GM12878 (cell line): ENCODE measurements around the gene MEAF6. TPM values are rescaled to one million over a fixed set of nuclear protein-coding genes. Genes with fewer than 3 reads are reported as not detected.

Experiments used
- CBFB ChIP-seq: IDR thresholded peaks from 2 replicates; pipeline ENCODE4 v1.6.1; 2016; ENCODE audit warnings: antibody characterized with exemption, low read depth
- CBX3 ChIP-seq: fragments of 200-600 bp; sonication (generic); IDR thresholded peaks from 2 replicates; pipeline ENCODE4 v1.6.1; 2016; ENCODE audit warnings: low read depth, borderline replicate concordance
- EP300 ChIP-seq, 2 experiments: fragments of 150-350 bp in 1 of 2; IDR thresholded peaks; 2 replicates each; pipeline ENCODE4 v1.6.1; 2011 to 2012; ENCODE audit warnings: low read depth in 2 of 2, low read length in 2 of 2, borderline replicate concordance in 1 of 2, improper control_type of control experiment in 1 of 2, inconsistent platforms in 1 of 2; ENCODE audit not compliant: control insufficient read depth in 1 of 2
- GATAD2B ChIP-seq: fragments of 450-650 bp; conservative IDR thresholded peaks from 2 replicates; pipeline ENCODE4 v1.6.1; 2017; ENCODE audit warnings: low read depth, mild to moderate bottlenecking, moderate library complexity
- IKZF1 ChIP-seq: fragments of 450-650 bp; conservative IDR thresholded peaks from 2 replicates; pipeline ENCODE4 v1.6.1; 2017; ENCODE audit warnings: antibody characterized with exemption, mild to moderate bottlenecking
- MXI1 ChIP-seq: fragments of 150-350 bp; IDR thresholded peaks from 2 replicates; pipeline ENCODE4 v1.6.1; 2011; ENCODE audit warnings: low read depth, mild to moderate bottlenecking, inconsistent platforms, low read length, improper control_type of control experiment
- MYB ChIP-seq: fragments of 150-350 bp; IDR thresholded peaks from 2 replicates; pipeline ENCODE4 v1.6.1; 2014; ENCODE audit warnings: mild to moderate bottlenecking, low read depth, low read length, borderline replicate concordance
- RAD51 ChIP-seq: fragments of 450-650 bp; IDR thresholded peaks from 2 replicates; pipeline ENCODE4 v1.6.1; 2016; ENCODE audit warnings: moderate library complexity, mild to moderate bottlenecking, inconsistent platforms
- SIN3A ChIP-seq: IDR thresholded peaks from 2 replicates; pipeline ENCODE4 v1.6.1; 2012; ENCODE audit warnings: low read depth, low read length, improper control_type of control experiment
- SREBF2 ChIP-seq: IDR thresholded peaks from 2 replicates; pipeline ENCODE4 v1.6.1; 2012; ENCODE audit warnings: mild to moderate bottlenecking, low read length
- STAT1 ChIP-seq: fragments of 450-650 bp; conservative IDR thresholded peaks from 2 replicates; pipeline ENCODE4 v1.6.1; 2014; ENCODE audit warnings: antibody characterized with exemption, mild to moderate bottlenecking
- WRNIP1 ChIP-seq: IDR thresholded peaks from 2 replicates; pipeline ENCODE4 v1.6.1; 2011; ENCODE audit warnings: low read depth, low read length, improper control_type of control experiment, borderline replicate concordance
- ZNF24 ChIP-seq: fragments of 450-650 bp; IDR thresholded peaks from 2 replicates; pipeline ENCODE4 v1.6.1; 2017; ENCODE audit warnings: antibody characterized with exemption, mild to moderate bottlenecking
- polyA plus RNA-seq, 11 experiments: library from polyadenylated mRNA; depleted of rRNA in 4 of 11; unstranded in 6 of 11; stranded (reverse) in 5 of 11; fragments of >200 nt; fragmentation: Nextera tagmentation in 4 of 11; fragmentation: Illumina TruSeq in 1 of 11; extraction: Ambion mirVana in 4 of 11; extraction: Trizol in 1 of 11; gene quantifications; 1 replicate in 1 of 11; 2 replicates in 10 of 11; pipeline versions ENCODE4 v1.2.1 to v1.2.3, GENCODE V29; 2011 to 2016; ENCODE audit warnings: inconsistent platforms in 2 of 11, missing spikeins in 2 of 11, low read depth in 1 of 11
- total RNA-seq, 4 experiments: library from RNA; depleted of rRNA in 3 of 4; stranded (reverse); fragments of >200 nt in 3 of 4; fragmentation: Illumina TruSeq in 1 of 4; extraction: Trizol in 1 of 4; gene quantifications; 2 replicates each; pipeline versions ENCODE4 v1.2.1 to v1.2.3, GENCODE V29; 2013 to 2021
- TF ChIP-seq, protein P1 (sequence below): fragments of 450-650 bp; conservative IDR thresholded peaks from 2 replicates; pipeline ENCODE4 v1.6.1; 2017; ENCODE audit warnings: mild to moderate bottlenecking, moderate library complexity
- TF ChIP-seq, protein P2 (sequence below): fragments of 450-650 bp; IDR thresholded peaks from 2 replicates; pipeline ENCODE4 v1.6.1; 2016; ENCODE audit warnings: mild to moderate bottlenecking
- TF ChIP-seq, protein P3 (sequence below): IDR thresholded peaks from 2 replicates; pipeline ENCODE4 v1.6.1; 2011; ENCODE audit warnings: borderline replicate concordance, low read depth, mild to moderate bottlenecking, moderate library complexity, mixed read lengths, low read length; ENCODE audit not compliant: insufficient read depth; ENCODE audit errors: extremely low read length

MEAF6 gene
- total and polyA plus RNA-seq, 10 of the 15 experiments (the other 5 are each of a cell fraction or from before 2014, with no cell fraction given) = 30.8 to 75.0 (median 58.1) TPM

DNA sequence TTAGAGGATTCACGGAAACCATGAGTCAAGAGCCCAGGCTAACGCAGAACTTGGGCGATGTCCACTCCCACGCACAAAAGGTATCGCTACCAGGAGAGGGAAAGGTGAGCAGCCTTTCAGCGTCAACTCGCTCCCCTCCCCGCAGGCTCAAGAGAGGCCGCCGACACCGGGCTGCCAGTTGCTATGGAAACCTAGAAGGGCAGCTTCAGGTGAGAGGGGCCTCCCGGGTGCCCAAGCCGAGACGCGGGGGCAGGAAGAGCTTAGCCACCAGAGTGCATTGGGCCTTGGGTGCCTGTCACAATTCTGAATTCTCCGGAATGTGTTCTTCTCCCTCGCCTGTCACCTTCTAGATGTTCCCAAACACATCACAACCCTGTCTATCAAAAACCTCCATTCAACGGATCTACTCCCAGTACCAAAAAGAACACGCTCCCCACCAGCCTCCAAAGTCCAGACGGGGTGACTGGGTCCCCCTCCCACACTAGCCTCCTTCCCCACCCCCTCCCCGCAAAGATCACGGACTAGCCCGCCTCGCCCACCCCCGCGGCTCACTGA, 694 bp downstream of the MEAF6 start (continued):
- TF ChIP-seq GATAD2B = no peak
- TF ChIP-seq EP300 (IDR thresholded peaks at IDR 0.05; ENCODE audit: borderline replicate concordance in 1 of 2, control insufficient read depth in 1 of 2, low read depth in 2 of 2, low read length in 2 of 2) = no peak
- no peak for TF ChIP-seq ZNF24
- no peak for TF ChIP-seq SREBF2
- TF ChIP-seq, protein P1, sequence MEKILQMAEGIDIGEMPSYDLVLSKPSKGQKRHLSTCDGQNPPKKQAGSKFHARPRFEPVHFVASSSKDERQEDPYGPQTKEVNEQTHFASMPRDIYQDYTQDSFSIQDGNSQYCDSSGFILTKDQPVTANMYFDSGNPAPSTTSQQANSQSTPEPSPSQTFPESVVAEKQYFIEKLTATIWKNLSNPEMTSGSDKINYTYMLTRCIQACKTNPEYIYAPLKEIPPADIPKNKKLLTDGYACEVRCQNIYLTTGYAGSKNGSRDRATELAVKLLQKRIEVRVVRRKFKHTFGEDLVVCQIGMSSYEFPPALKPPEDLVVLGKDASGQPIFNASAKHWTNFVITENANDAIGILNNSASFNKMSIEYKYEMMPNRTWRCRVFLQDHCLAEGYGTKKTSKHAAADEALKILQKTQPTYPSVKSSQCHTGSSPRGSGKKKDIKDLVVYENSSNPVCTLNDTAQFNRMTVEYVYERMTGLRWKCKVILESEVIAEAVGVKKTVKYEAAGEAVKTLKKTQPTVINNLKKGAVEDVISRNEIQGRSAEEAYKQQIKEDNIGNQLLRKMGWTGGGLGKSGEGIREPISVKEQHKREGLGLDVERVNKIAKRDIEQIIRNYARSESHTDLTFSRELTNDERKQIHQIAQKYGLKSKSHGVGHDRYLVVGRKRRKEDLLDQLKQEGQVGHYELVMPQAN = peak; percentile 36
- no peak for TF ChIP-seq CBFB
- TF ChIP-seq, protein P2, sequence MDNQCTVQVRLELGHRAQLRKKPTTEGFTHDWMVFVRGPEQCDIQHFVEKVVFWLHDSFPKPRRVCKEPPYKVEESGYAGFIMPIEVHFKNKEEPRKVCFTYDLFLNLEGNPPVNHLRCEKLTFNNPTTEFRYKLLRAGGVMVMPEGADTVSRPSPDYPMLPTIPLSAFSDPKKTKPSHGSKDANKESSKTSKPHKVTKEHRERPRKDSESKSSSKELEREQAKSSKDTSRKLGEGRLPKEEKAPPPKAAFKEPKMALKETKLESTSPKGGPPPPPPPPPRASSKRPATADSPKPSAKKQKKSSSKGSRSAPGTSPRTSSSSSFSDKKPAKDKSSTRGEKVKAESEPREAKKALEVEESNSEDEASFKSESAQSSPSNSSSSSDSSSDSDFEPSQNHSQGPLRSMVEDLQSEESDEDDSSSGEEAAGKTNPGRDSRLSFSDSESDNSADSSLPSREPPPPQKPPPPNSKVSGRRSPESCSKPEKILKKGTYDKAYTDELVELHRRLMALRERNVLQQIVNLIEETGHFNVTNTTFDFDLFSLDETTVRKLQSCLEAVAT = 0 out of 2 replicates have a peak, but pooled peaks have one; percentile 28
- TF ChIP-seq MYB = no peak
- TF ChIP-seq, protein P3, sequence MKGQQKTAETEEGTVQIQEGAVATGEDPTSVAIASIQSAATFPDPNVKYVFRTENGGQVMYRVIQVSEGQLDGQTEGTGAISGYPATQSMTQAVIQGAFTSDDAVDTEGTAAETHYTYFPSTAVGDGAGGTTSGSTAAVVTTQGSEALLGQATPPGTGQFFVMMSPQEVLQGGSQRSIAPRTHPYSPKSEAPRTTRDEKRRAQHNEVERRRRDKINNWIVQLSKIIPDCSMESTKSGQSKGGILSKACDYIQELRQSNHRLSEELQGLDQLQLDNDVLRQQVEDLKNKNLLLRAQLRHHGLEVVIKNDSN = no peak
- TF ChIP-seq STAT1 = no peak
- no peak; the same call in 1 of the 2 replicates for TF ChIP-seq SIN3A
- TF ChIP-seq RAD51 = no peak
- no peak for TF ChIP-seq WRNIP1
- no peak for TF ChIP-seq CBX3
- no peak for TF ChIP-seq IKZF1
- 0 out of 2 replicates have a peak, but pooled peaks have one; percentile 38 for TF ChIP-seq MXI1
